ENCODE data around the gene CATSPER4.

Gene CATSPER4

DNA sequence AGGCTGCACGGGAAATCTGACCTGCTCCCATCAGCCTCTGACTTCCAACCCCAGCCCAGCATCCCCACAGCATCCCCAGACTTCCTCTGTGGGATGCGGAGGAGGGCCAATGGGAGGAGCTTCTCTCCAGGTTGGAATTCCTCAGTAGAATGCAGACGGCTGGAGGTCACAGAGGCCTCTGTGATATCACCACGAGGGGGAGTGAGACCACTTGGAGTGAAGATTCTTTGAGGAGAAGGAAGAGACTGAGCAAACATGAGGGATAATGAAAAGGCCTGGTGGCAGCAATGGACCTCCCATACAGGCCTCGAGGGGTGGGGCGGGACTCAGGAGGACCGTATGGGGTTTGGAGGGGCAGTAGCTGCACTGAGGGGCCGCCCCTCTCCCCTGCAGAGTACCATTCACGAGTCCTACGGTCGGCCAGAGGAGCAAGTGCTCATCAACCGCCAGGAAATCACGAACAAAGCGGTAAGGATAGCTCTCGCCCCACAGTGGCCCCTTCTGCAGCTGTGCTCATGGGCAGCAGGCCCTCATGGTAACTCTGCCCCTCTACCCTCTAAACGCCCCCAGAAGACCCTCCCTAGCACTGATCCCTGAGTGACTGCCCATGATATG, at the start of gene CATSPER4:
Gene CATSPER4, plus strand, starts transcription at position 230 of the 615 bp plus-strand sequence. Its CDS starts 26 bp downstream, at position 256.
- DNase-seq (ENCODE audit: low read depth): peak; percentile 49

DNA sequence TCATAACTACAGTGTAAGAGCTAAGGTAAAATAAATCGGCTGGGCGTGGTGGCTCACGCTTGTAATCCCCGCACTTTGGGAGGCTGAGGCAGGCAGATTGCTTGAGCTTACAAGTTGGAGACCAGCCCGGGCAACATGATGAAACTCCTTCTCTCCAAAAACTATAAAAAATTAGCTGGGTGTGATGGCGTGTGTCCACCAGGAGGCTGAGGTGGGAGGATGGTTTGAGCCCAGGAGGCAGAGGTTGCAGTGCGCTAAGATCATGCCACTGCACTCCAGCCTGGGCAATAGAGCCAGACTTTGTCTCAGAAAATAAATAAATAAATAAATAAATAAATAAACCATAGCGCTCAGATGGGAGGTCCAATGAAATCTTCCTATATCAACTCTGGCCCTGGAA, 48.2 kb upstream of the CATSPER4 start:
- no peak for DNase-seq (ENCODE audit: low read depth)

DNA sequence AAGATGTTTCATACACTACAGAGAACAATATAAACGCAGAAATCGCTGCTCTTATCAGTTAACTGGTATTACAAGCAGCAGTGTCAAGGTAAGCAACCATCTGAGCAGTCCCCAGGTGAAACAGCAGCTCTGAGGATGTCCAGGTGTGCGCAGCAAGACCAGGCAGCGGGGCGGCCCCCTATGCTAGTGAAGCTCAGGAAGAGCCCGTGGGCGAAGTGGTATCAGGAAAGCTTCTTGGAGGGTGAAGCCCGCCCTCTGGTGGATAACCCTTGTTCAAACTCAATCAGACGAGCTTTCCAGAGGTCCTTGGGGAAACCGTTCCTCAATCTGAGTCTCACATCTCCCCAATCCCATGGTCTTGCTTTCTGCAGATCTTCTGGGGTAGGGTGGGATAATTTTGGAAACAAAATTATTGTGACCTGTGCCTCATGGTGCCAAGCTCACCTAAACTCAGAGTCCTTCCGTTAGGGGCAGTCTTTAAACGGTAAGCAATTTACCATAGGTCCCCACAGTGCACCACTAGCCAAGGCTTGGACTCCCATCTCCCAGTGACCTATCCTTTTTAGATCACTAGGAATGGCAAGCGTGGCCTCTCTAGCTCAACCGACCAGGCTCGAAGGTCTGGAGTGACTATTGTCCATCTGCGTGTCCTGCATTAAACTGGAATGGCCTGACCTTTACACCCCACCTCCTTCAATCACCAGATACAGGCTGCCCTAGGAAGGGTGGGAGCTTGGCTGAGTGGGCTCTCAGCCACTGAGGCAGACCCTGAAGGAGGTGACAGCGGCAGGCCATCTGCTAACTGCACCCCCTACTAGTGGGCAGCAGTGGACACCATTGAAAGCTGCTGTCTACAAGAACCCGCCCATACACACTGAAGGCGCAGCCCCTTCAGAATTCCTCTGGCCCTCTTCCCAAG, 45.1 kb upstream of the CATSPER4 start:
- DNase-seq (ENCODE audit: low read depth): peak; percentile 85

DNA sequence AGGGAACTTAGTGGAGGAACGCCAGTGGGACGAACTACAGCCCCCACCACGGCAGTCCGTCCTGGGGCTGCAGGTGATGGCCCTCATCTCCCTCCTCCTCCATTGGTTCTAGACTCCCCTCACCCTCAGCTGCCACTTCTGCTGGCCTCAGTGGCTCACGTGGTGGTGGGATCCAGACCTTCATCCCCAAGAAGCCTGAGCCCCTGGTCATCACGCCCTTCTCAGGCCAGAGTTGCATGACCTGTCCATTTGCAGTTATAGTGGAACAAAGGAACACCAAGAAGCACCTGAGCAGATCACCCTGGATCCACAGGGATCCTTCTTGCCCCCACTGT, 44.5 kb upstream of the CATSPER4 start:
- DNase-seq (ENCODE audit: low read depth): no peak

DNA sequence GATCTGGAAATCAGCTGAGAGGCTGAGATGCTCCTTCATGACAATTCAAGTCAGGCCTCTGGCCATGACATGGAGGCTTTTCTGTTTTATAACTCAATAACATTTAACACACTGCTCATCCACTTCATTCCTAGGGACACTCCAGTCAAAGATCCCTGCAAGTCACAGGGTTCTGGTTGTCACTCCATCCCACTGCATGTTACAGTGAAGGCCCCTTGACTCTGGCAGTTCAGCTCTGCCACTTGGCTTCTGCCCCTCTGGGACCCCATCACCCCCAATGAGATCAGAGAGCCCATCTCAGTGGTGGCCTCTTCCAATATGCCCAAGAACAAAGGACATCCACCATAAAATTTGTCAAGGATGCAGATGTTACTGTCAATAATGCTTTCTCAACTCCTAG, 41.5 kb upstream of the CATSPER4 start:
- no peak for DNase-seq (ENCODE audit: low read depth)

DNA sequence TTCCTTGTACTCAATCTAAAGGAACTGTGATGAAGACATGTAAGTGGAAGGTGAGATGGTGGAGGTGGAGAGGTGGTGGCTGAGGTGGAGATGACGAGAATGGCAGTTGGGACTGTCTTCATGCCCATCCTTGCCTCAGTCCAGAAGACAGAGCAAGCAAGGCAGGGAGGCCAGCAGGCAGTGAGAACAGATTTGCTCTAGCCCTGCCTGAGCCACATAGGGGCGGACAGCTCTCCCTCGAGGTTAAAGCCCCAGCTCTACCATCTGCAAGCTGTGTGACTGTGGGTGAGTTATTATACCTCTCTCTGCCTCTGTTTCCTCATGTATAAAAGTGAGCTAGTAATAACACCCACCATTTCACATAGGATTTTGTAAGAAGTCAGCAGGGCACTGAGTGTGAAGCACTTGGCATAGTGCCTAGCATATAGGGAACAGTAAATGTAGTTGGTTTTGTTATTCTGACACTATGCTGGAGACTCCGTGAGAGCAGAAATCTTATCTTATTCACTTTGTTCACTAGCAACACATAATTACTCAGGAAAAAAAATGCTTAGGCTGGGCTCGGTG, 36.4 kb upstream of the CATSPER4 start:
- no peak for DNase-seq (ENCODE audit: low read depth)

DNA sequence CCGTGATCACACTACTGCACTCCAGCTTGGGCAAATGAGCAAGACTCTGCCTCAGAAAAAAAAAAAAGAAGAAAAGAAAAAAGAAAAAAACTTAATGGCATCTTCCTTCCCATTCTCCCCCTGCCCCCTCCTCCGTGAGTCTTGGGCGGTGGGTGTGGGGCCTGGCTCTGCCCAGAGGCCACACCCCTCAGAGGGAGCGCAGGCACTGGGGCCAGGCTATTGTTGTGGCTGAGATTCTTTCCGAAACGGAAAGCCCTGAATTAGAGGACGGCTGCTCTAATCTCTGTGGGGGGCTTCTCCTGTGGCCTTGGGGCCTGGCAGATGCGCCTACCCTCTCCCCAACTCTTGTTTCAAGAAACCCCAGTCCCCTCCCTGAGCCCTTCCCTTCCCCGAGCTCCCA, 35.7 kb upstream of the CATSPER4 start:
- DNase-seq (ENCODE audit: low read depth): no peak

DNA sequence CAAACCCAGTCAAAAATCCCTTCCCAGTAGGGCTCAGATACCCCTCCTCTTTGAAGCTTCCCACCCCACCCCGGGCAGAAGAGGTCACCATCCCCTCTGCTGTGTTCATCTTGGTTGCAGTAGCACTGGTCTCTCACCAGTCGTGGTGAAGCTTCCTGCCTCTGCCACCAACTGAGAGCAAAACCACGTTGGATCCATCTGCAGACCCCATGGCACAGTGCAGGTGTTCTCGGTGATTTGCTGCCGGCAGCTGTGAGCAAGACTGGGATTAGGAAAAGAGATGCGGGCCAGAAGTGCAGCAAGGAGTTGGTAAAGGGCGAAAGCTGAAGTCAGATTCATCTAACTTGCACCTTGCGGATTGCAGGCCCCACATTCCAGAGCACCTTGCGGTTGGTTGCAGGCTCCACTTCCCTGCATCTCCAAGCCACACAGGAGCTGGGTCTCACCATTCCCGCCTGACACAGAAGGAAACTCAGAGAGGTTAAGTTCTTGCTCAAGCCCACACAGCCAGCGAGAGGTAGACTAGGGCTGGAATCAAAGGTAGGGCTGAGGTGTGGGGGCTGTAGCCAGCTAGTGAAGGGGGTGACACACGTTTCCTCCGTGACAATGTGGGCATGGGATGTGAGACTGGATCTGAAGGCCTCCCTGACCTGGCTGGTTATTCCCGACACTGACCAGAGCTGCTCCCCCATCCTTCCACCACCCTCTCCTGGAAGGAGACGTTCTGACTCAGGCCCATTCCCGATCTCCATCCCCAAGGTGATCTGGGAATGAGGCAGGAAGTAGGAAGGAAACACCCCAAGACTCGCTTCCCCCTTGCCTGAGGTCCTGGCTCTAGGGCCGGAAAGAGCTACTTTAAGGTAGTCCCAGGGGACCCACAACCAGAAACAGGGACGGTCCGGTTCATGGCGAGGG, 34.8 kb upstream of the CATSPER4 start:
- no peak for DNase-seq (ENCODE audit: low read depth)

DNA sequence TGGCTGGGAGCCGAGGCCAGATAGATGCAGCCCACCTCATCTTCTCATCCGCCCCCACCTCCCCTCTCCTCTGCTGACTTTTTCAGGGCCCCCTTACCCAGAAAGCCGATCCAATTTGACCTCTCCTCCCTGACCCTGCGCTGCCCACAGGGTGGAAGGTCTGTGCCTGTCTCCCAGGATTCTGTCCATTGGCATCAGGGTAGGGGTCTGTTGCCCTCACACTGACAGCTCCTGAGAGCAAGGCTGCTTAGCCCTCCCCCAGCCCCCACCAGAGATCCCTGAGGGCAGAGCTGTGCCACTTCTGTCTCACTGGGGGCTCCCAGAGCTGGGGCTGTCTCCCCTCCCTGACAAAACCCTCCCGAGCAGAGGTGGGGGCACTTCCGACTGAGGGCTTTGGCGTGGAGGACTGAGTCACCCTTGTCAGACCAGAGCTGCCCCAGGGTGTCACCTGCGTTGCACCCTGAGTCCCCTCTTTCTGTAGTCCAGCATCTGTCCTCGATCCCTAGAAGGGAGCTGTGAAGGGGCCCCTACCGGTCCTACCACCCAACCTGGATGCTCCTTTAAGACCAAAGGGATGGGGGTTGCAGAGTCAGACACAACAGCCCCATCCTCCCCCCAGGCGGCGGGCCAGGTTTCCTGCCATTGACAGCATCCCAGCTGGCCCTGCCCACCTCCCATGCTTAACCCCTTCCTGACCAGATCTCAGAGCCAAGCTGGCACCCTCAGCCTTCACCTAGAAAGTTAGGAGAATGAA, 33.9 kb upstream of the CATSPER4 start:
- DNase-seq (ENCODE audit: low read depth): no peak

DNA sequence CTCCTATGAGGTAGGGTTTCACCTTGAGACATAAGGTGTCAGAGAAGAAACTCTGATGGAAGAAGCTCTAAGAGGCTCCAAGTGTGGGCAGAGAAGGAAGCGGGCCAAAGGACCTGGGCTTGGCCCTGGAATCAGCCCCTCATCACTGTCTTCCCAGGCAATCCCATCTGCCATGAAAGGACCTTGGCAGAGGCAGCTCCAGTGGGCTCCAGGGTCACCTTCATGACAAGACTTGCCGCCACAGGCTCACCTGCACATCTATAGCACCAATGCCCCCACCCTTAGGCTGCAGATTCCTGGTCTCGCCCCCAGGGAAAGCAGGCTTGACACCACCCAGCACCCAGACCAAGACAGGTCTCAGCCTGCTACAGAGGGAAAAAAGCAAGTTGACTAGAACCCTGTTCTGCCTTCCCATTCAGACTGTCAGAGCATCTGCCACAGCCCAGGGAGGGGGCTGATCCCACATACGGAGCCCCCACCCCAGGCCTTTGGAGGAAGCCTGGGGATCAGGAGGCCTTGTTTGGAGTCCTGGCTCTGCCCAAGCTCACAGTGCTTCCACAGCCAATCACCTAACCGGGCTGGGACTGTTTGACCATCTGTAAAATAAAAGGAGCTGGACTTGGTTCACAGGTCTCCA, 32.0 kb upstream of the CATSPER4 start:
- no peak for DNase-seq (ENCODE audit: low read depth)

DNA sequence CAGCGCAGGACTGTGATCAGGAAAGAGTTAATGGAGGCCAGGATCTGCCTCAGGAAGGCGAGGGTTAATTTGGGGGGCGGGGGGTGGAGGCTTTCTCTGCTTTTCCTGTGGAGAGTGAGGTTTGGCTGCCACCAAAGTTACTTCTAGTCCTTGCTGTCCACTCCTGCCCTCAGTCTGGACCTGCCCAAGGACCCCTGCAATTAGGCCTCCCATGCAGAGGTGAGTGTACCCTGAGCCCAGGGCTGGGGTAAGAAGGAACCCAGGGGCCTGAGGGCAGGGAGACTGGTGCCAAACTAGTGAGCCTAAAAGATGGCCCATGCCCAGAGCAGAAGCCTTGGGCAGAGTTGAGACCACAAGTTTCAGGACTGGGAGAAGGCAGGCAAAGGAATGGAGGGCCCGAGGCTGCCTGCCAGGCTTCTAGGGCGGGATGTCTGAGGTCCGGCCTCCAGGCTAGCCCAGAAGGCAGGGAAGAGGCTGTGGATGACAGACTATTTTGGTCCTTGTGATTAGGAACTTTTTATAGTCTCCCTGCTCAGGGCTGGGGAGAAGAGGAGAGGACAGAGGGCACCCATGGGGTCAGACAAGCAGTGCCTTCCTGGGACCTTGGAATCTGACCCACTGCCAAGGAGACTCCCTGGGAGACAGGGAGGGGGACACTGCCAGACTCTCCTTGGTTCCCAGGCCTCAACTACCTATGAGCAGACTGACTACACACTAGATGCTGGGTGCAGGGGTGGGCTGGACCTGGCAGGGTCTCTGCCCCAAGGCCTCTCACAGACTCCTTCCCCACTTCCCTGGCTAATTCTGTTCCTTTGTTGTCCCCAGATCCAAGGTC, 31.3 kb upstream of the CATSPER4 start, which contains the start of gene FAM110D:
Gene FAM110D, plus strand, starts transcription at position 172 of the 835 bp plus-strand sequence. CDS start 2,213 bp downstream, outside the sequence.
- no peak for DNase-seq (ENCODE audit: low read depth)

DNA sequence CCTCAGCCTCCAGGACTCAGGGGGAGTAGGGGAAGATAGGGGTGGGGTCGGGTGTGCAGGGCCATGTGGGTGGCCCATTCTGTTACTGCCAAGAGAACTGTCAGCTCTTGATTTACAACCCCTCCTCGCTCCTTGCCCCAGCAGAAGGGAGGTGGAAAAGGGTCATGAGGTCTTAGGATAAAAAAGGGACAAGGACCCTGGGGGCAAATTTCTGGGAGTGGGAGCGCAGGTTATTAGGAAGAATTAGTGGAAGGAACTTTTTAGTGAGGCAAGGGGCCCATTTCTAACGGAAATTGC, 30.7 kb upstream of the CATSPER4 start:
- no peak for DNase-seq (ENCODE audit: low read depth)

DNA sequence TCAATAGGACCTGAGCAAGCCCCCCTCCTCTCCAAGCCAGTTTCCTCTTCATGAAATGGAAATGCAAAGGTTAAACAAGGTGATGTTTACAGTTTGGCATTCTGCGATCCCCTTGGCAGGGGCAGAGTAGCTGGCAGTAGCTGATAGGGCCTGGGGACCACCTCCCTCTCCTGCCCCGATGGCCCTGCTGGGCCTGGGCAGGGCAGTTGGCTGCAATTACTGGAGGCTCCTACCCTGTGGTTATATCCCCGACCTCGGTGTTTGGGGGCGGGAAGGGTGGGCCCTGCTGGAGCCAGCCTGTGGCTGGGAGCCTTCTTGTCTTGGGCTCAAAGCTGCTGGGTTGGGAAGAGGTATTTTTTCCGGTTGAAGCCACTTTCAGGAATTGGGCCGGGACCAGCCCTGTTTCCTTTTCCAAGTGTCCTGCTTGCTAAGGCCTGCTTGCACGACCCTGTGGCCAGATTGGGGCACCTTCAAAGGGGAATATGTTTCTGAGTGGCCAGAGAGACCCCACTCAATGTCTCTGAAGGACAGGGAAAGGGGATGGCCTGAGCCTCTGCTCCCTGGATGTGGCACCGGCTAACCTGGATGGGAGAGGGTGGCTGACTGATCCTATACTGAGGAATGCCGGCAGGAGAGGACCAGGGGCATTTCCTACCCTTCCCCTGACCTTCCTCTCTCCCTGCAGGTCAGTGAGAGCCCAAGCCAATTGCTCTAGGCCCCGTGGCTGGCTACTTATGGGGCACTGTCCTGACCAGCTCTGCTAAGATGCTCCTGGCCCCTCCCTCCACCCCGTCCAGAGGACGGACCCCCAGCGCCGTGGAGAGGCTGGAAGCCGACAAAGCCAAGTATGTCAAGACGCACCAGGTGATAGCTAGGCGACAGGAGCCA, 29.6 kb upstream of the CATSPER4 start:
- DNase-seq (ENCODE audit: low read depth): no peak

DNA sequence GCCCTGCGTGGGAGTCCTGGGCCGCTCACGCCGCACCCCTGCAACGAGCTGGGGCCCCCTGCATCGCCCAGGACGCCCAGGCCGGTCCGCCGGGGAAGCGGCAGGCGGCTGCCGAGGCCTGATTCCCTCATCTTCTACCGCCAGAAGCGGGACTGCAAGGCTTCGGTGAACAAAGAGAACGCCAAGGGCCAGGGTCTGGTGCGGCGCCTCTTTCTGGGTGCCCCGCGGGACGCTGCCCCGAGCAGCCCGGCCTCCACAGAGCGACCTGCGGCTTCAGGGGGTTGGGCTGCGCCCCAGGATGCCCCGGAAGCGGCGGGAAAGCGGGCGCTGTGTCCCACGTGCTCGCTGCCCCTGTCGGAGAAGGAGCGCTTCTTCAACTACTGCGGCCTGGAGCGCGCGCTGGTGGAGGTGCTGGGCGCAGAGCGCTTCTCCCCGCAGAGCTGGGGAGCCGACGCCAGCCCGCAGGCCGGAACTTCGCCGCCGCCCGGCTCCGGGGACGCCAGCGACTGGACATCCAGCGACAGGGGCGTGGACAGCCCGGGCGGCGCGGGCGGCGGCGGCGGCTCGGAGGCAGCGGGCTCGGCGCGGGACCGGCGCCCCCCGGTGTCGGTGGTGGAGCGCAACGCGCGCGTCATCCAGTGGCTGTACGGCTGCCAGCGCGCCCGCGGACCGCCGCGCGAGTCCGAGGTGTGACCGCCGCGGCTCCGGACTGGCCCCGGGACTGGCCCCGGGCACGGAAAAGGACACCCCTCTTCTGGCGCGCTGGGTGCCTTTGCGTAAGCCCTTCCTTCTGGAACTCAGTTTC, 28.8 kb upstream of the CATSPER4 start:
- peak; percentile 62 for DNase-seq (ENCODE audit: low read depth)

DNA sequence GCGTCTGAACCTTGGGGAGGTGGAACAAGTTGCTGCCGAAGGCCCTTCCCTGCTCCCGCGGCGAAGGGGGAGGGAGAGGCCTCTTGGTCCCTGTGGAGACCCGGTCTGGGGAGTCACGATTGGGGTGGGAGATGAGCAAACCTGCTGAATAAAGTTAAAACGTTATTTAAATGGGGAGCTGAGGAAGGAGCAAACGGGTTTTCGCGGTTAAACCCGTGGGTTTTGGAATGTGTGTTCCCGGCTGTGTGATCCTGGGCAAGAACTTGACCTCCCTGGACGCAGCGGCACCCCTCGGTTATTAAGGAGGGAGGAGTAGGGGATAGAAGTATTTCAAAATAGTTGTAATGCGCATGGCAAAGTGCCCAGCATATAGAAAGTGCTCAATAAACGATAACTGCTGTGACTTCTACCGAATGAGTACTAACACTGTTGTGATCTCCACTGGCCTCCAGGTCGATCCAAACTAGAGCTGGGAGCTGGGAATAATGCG, 28.1 kb upstream of the CATSPER4 start:
- DNase-seq (ENCODE audit: low read depth): no peak

DNA sequence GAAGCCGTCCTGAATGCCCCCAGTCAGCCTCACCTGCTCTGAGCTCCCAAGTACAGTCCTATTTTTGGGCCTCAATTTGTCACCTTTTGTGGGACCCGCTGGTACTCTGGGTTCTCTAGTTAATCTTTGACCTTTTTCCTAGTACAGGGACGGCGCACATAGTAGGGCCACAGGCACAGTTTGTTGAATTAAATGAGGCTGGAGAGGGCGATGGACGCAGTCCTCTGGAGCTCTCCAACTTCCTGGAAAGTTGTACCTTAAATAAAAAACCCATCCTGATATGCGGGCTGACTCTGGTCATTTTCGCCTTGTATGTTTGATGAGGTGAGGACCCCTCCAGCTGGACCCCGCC, 26.7 kb upstream of the CATSPER4 start:
- DNase-seq (ENCODE audit: low read depth): no peak

DNA sequence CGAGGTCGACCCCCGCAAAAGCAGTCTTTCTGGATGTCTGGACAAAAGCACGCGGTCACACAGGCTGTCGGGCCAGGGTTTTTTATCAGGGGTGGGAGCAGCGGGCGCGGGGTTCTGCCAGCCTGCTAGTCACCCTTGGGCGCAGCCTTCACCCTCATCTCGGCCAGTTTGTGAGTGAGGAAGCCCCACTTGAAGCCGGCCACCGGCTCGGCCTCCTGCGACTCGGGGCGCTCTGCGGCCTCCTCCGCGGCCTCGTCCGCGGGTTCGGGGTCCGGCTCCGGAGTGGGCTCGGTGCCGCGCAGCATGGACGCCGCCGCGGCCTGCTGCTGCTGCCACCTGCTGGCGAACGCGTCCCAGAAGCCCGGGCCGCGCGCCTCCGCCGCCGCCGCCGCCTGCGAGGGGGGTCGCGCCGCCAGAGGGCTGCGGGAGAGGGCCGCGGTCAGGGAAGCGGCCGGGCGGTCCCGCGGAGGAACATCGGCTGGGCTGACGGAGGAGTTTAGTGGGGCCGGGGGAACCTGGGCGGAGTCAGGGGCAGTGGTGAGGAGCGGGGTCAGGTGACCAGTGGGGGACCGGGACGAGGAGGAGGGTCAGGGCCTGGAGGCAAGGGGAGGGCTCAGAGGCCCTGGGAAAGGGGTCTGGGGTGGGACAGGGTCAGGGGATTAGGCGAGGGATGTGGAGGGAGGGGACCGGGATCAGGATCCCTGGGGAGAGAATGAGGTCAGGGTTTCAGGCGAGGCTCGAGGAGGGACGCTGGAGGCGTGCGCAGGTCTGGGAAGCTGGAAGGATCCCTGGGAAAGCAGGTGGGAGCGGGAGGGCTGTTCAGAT, 26.2 kb upstream of the CATSPER4 start:
- peak; percentile 48 for DNase-seq (ENCODE audit: low read depth)
